HUES48 (cell line): ENCODE results near the gene FBXL15.

Source experiments
- H3K27ac ChIP-seq: one replicate; pipeline ENCODE4 v1.7.0; 2013; ENCODE audit warnings: low read depth, low read length, inconsistent platforms
- H3K27me3 ChIP-seq: 2 replicates; pipeline ENCODE4 v1.6.1; 2013; ENCODE audit warnings: mild to moderate bottlenecking, low read length; ENCODE audit not compliant: control insufficient read depth, insufficient read depth
- H3K36me3 ChIP-seq: 2 replicates; pipeline ENCODE4 v1.6.1; 2013; ENCODE audit warnings: low read length; ENCODE audit not compliant: control insufficient read depth, insufficient read depth
- H3K4me1 ChIP-seq: 2 replicates; pipeline ENCODE4 v1.6.1; 2013; ENCODE audit warnings: mild to moderate bottlenecking, low read length; ENCODE audit not compliant: control insufficient read depth, insufficient read depth
- H3K4me3 ChIP-seq: 2 replicates; pipeline ENCODE4 v1.5.1; 2013; ENCODE audit warnings: mild to moderate bottlenecking, low read depth, low read length
- H3K9ac ChIP-seq: 2 replicates; pipeline ENCODE4 v1.6.1; 2013; ENCODE audit warnings: mild to moderate bottlenecking, low read depth, low read length, moderate library complexity
- H3K9me3 ChIP-seq: 2 replicates; pipeline ENCODE4 v1.6.1; 2013; ENCODE audit warnings: low read length; ENCODE audit not compliant: control insufficient read depth, insufficient read depth

Gene FBXL15

GRCh38 chr10:102421757-102422512, 1.3 kb downstream of the FBXL15 start:
- no peak overlapping the region; the same call in 1 of the 2 replicates for H3K9ac ChIP-seq
- peaks cover 17% of the 10 kb centered on the region for H3K36me3 ChIP-seq
- H3K9me3 ChIP-seq, result no peaks in the 10 kb centered on the region
- no peak overlapping the region for H3K27ac ChIP-seq
- H3K4me3 ChIP-seq, result peak overlapping the region; percentile 81
- no peaks in the 10 kb centered on the region for H3K27me3 ChIP-seq
- H3K4me1 ChIP-seq, result peaks cover 15% of the 10 kb centered on the region

GRCh38 chr10:102422545-102423129, 2.0 kb downstream of the FBXL15 start:
- H3K36me3 ChIP-seq, result peaks cover 17% of the 10 kb centered on the region
- no peak overlapping the region for H3K9ac ChIP-seq
- peak overlapping the region; percentile 37 for H3K27ac ChIP-seq
- peaks cover 15% of the 10 kb centered on the region for H3K4me1 ChIP-seq
- H3K27me3 ChIP-seq, result no peaks in the 10 kb centered on the region
- no peaks in the 10 kb centered on the region for H3K9me3 ChIP-seq
- H3K4me3 ChIP-seq, result peak overlapping the region; percentile 81

- Histone ChIP-seq H3K4me3 (no peak overlapping the region), H3K36me3 (peaks cover 17% of the 10 kb centered on the region), H3K27ac (no peak overlapping the region), H3K9me3 (no peaks in the 10 kb centered on the region), H3K4me1 (peaks cover 9% of the 10 kb centered on the region), H3K27me3 (no peaks in the 10 kb centered on the region), H3K9ac (no peak overlapping the region)
Observed at GRCh38 chr10:102423372-102423968, 2.8 kb downstream of the FBXL15 start.

- Histone ChIP-seq H3K4me3 (no peak overlapping the region), H3K27ac (no peak overlapping the region), H3K9ac (no peak overlapping the region), H3K27me3 (no peaks in the 10 kb centered on the region), H3K4me1 (peaks cover 8% of the 10 kb centered on the region), H3K9me3 (no peaks in the 10 kb centered on the region), H3K36me3 (peaks cover 17% of the 10 kb centered on the region)
Observed at GRCh38 chr10:102424145-102424544, 3.5 kb downstream of the FBXL15 start.

GRCh38 chr10:102424916-102425315, 4.3 kb downstream of the FBXL15 start:
- no peaks in the 10 kb centered on the region for H3K27me3 ChIP-seq
- no peaks in the 10 kb centered on the region for H3K9me3 ChIP-seq
- H3K4me1 ChIP-seq, result peaks cover 8% of the 10 kb centered on the region
- peaks cover 17% of the 10 kb centered on the region for H3K36me3 ChIP-seq
- H3K4me3 ChIP-seq, result no peak overlapping the region
- H3K9ac ChIP-seq, result no peak overlapping the region
- no peak overlapping the region for H3K27ac ChIP-seq

GRCh38 chr10:102425444-102425843, 4.8 kb downstream of the FBXL15 start:
- H3K36me3 ChIP-seq, result peaks cover 17% of the 10 kb centered on the region
- H3K9me3 ChIP-seq, result no peaks in the 10 kb centered on the region
- H3K4me3 ChIP-seq, result no peak overlapping the region
- no peak overlapping the region for H3K9ac ChIP-seq
- peaks cover 8% of the 10 kb centered on the region; the same call in 1 of the 2 replicates for H3K4me1 ChIP-seq
- H3K27ac ChIP-seq, result no peak overlapping the region
- no peaks in the 10 kb centered on the region for H3K27me3 ChIP-seq

- no peak overlapping the region for H3K27ac ChIP-seq
- peaks cover 12% of the 10 kb centered on the region; the same call in 1 of the 2 replicates for H3K4me1 ChIP-seq
- H3K4me3 ChIP-seq, result no peak overlapping the region
- no peak overlapping the region for H3K9ac ChIP-seq
- no peaks in the 10 kb centered on the region for H3K27me3 ChIP-seq
- H3K9me3 ChIP-seq, result no peaks in the 10 kb centered on the region
- H3K36me3 ChIP-seq, result peaks cover 17% of the 10 kb centered on the region
Observed at GRCh38 chr10:102426803-102427287, 6.2 kb downstream of the FBXL15 start.

- Histone ChIP-seq H3K9ac (no peak overlapping the region), H3K36me3 (0 out of 2 replicates have a peak, but pooled peaks cover 4% of the 10 kb centered on the region), H3K4me1 (peaks cover 6% of the 10 kb centered on the region; the same call in 1 of the 2 replicates), H3K4me3 (no peak overlapping the region), H3K27ac (no peak overlapping the region), H3K27me3 (peaks cover 16% of the 10 kb centered on the region), H3K9me3 (no peaks in the 10 kb centered on the region)
Observed at GRCh38 chr10:102429468-102429867, 8.8 kb downstream of the FBXL15 start.

- Histone ChIP-seq H3K36me3 (no peaks in the 10 kb centered on the region), H3K9ac (peak overlapping the region; percentile 58; the same call in 1 of the 2 replicates), H3K27me3 (peaks cover 36% of the 10 kb centered on the region), H3K27ac (peak overlapping the region; percentile 38), H3K9me3 (no peaks in the 10 kb centered on the region), H3K4me3 (peak overlapping the region; percentile 77), H3K4me1 (peaks cover 16% of the 10 kb centered on the region)
Observed at GRCh38 chr10:102431452-102432124, 11.0 kb downstream of the FBXL15 start.

GRCh38 chr10:102432162-102432950, 11.7 kb downstream of the FBXL15 start, which contains the start of gene CUEDC2:
CUEDC2 (minus strand) TSS chr10:102432574; CDS start chr10:102425188, 7,386 bp downstream.
- peaks cover 16% of the 10 kb centered on the region for H3K4me1 ChIP-seq
- no peaks in the 10 kb centered on the region for H3K9me3 ChIP-seq
- peaks cover 42% of the 10 kb centered on the region for H3K27me3 ChIP-seq
- H3K4me3 ChIP-seq, result peak within 1 kb of the TSS; percentile 77
- no peaks in the 10 kb centered on the region for H3K36me3 ChIP-seq
- H3K27ac ChIP-seq, result peak within 1 kb of the TSS; percentile 38
- H3K9ac ChIP-seq, result peak within 1 kb of the TSS; percentile 58; the same call in 1 of the 2 replicates
